HEK293T (cell line): ENCODE measurements around the gene IGSF21.

Experiments used
- CTCF ChIA-PET: fragments of 350-600 bp; formaldehyde crosslinking; extraction: SDS; loops from one replicate; lab custom pipeline; 2021; ENCODE audit warnings: antibody characterized with exemption, inconsistent platforms; lab: Yijun Ruan, JAX
- POLR2A ChIA-PET: fragments of 350-600 bp; formaldehyde crosslinking; extraction: SDS; loops from one replicate; lab custom pipeline; 2020; ENCODE audit warnings: antibody characterized with exemption, inconsistent platforms; lab: Yijun Ruan, JAX
- DNase-seq: peaks from one replicate; pipeline ENCODE4 v3.0.0; 2012; ENCODE audit warnings: mixed read lengths; ENCODE audit errors: extremely low spot score
- ARNT ChIP-seq: fragments of 450-650 bp; IDR thresholded peaks from 2 replicates; pipeline ENCODE4 v1.6.1; 2017; ENCODE audit warnings: mild to moderate bottlenecking
- BHLHE40 ChIP-seq: fragments of 450-650 bp; IDR thresholded peaks from 2 replicates; pipeline ENCODE4 v1.6.1; 2016; ENCODE audit warnings: mild to moderate bottlenecking, moderate library complexity, borderline replicate concordance
- CTBP1 ChIP-seq: fragments of 450-650 bp; IDR thresholded peaks from 2 replicates; pipeline ENCODE4 v1.6.1; 2016; ENCODE audit warnings: borderline replicate concordance
- ELF4 ChIP-seq: fragments of 450-650 bp; IDR thresholded peaks from 2 replicates; pipeline ENCODE4 v1.6.1; 2017; ENCODE audit warnings: antibody characterized with exemption
- FOXA1 ChIP-seq: fragments of 450-650 bp; IDR thresholded peaks from 2 replicates; pipeline ENCODE4 v1.6.1; 2016; ENCODE audit warnings: mild to moderate bottlenecking
- FOXK2 ChIP-seq: fragments of 450-650 bp; IDR thresholded peaks from 2 replicates; pipeline ENCODE4 v1.6.1; 2016; ENCODE audit warnings: mild to moderate bottlenecking
- FOXM1 ChIP-seq: fragments of 450-650 bp; IDR thresholded peaks from 2 replicates; pipeline ENCODE4 v1.6.1; 2017; ENCODE audit warnings: mild to moderate bottlenecking, borderline replicate concordance
- HDGF ChIP-seq: fragments of 450-650 bp; IDR thresholded peaks from 2 replicates; pipeline ENCODE4 v1.6.1; 2017; ENCODE audit warnings: antibody characterized with exemption, borderline replicate concordance
- L3MBTL2 ChIP-seq: fragments of 450-650 bp; conservative IDR thresholded peaks from 2 replicates; pipeline ENCODE4 v1.6.1; 2016; ENCODE audit warnings: mild to moderate bottlenecking
- LEF1 ChIP-seq: fragments of 450-650 bp; IDR thresholded peaks from 2 replicates; pipeline ENCODE4 v1.6.1; 2017; ENCODE audit warnings: mild to moderate bottlenecking, borderline replicate concordance
- NFRKB ChIP-seq: fragments of 450-650 bp; IDR thresholded peaks from 2 replicates; pipeline ENCODE4 v1.6.1; 2016; ENCODE audit warnings: mild to moderate bottlenecking, moderate library complexity
- SP1 ChIP-seq: fragments of 450-650 bp; IDR thresholded peaks from 2 replicates; pipeline ENCODE4 v1.6.1; 2017
- SUZ12 ChIP-seq: fragments of 450-650 bp; IDR thresholded peaks from 2 replicates; pipeline ENCODE4 v1.6.1; 2016; ENCODE audit warnings: mild to moderate bottlenecking
- TARDBP ChIP-seq: fragments of 450-650 bp; IDR thresholded peaks from 2 replicates; pipeline ENCODE4 v1.6.1; 2016
- ZNF384 ChIP-seq: fragments of 450-650 bp; IDR thresholded peaks from 2 replicates; pipeline ENCODE4 v1.6.1; 2016
- TF ChIP-seq, protein P1 (sequence below): fragments of 450-650 bp; IDR thresholded peaks from 2 replicates; pipeline ENCODE4 v1.6.1; 2016

Gene IGSF21

DNA sequence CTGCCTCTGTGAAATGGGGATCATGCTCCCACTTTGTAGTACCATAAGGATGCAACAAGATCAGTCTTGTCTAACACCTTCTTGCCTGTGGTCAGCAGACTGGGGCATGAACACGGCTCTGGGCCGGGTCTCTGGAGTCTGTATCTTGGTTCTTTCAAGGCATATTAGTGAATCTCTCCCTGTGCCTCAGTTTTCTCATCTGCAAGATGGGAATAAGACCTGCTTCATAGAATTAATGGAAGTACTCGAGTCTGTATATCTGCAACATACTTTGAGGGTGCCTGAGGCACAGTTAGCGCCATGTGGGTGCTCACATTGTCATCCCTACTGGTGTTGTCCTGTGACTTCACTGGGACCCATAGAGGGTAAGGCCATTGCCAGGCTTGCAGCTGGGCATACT lies 84.6 kb downstream of the IGSF21 start:
- CTCF ChIA-PET: no interaction called here
- no peak for DNase-seq
- POLR2A ChIA-PET: no interaction called here
- TF ChIP-seq LEF1: no peak
- no peak for TF ChIP-seq NFRKB
- no peak for TF ChIP-seq SP1
- TF ChIP-seq FOXA1: no peak
- TF ChIP-seq ELF4: no peak
- TF ChIP-seq HDGF: no peak
- no peak for TF ChIP-seq BHLHE40
- no peak for TF ChIP-seq FOXK2
- no peak for TF ChIP-seq ARNT
- no peak for TF ChIP-seq SUZ12
- TF ChIP-seq L3MBTL2: no peak
- TF ChIP-seq TARDBP: no peak
- TF ChIP-seq FOXM1: no peak
- no peak for TF ChIP-seq ZNF384
- no peak for TF ChIP-seq CTBP1
- TF ChIP-seq, protein P1, sequence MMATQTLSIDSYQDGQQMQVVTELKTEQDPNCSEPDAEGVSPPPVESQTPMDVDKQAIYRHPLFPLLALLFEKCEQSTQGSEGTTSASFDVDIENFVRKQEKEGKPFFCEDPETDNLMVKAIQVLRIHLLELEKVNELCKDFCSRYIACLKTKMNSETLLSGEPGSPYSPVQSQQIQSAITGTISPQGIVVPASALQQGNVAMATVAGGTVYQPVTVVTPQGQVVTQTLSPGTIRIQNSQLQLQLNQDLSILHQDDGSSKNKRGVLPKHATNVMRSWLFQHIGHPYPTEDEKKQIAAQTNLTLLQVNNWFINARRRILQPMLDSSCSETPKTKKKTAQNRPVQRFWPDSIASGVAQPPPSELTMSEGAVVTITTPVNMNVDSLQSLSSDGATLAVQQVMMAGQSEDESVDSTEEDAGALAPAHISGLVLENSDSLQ: no peak

DNA sequence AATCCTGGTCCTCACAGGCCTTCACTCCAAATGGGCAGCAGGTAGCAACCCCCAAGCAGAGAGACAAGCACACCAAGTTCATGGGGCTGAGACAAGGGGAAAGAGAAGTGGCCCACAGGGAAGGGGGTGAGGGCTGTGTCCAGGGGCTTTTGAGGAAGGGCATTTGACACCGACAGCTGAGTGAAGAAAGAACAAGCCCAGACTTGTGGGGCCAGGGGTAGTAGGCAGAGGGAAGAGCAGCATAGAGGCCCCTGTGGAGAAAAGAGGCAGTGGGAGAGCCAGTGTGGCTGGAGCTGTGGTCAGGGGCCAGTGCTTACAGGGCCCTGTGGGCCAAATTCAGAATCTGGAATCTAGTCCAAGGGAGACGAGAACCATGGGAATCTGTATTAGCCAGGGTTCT lies 85.4 kb downstream of the IGSF21 start:
- no peak for DNase-seq
- POLR2A ChIA-PET: no interaction called here
- CTCF ChIA-PET: no interaction called here
- TF ChIP-seq ELF4 (no peak), BHLHE40 (no peak), ZNF384 (no peak)
- TF ChIP-seq, protein P1: no peak

DNA sequence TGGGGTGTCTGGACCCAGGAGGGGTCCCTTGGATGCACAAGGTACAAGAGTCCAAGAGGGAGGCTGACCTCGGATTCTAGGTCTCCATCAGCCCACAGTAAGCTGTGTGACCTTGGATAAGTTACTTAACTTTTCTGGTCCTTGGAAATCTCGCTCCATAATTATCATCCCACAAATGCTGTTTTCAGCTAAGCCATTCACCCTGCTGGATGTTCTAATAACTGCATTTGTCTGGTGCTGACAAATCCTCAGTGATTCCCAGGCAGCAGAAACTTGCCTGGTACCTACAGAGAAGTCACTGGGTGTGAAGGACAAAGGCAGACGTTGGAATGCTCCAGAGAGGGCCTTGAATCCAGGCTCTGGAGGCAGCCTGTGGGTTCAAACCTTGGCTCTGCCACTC lies 89.7 kb downstream of the IGSF21 start:
- TF ChIP-seq, protein P1: no peak
- TF ChIP-seq FOXM1 (no peak), LEF1 (no peak), ELF4 (no peak), SUZ12 (no peak), HDGF (no peak), FOXK2 (no peak), NFRKB (no peak), BHLHE40 (no peak), CTBP1 (no peak), FOXA1 (no peak), L3MBTL2 (no peak), ZNF384 (no peak), SP1 (no peak), ARNT (no peak), TARDBP (no peak)
- no peak for DNase-seq
- CTCF ChIA-PET: no interaction called here
- POLR2A ChIA-PET: no interaction called here

DNA sequence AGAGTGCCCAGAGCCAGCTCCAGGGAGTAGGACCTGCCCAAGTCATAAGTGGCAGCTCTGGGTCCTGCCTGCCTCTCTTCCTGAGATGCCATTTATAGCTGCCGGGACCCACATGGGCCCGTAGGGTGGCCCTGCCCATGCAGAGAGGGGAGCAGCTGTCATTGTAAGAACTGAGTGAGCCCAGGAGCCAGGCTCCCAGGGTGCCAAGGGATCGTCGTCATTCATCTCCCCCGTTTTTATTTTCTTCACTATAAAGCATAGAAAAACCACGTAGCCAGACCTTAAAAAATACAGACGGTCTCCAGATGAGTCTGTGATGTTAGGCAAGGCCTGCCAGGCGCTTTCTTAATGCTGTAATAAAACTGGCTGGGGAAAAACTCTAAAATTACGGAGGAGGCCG lies 90.7 kb downstream of the IGSF21 start:
- TF ChIP-seq ARNT: no peak
- no peak for TF ChIP-seq TARDBP
- TF ChIP-seq HDGF: no peak
- TF ChIP-seq LEF1: no peak
- TF ChIP-seq FOXK2: no peak
- no peak for TF ChIP-seq SP1
- ChIA-PET POLR2A (no interaction called here), CTCF (interaction anchor here (0.5 kb wide), 1 partner anchor 27 kb away, joined by 4 read pairs; no protein-coding TSS in a partner anchor)
- no peak for DNase-seq

DNA sequence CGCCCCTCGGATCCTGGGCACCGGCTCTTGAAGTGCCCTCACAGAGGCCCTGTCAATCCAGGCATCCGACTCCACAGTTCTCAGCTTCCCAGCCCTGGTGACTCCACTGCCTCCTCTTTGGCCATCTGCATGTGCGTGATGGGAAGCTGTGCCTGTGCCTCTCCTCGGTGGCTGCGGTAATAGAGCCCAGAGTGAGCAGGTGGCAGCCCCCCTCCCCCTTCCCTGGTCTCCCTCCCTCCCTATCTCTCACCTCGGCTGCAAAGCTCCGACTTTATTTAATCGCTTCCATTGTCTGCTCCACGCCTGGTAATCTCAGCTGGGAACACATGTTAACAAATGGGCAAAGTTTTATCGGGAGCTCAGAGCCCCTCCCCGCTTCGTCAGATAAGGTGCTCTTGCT lies 91.9 kb downstream of the IGSF21 start:
- no peak for DNase-seq
- POLR2A ChIA-PET: interaction anchor here (0.8 kb wide), 1 partner anchor 10 kb away, joined by 3 read pairs; no protein-coding TSS in a partner anchor
- TF ChIP-seq ARNT (no peak), TARDBP (no peak), BHLHE40 (no peak), LEF1 (no peak), ZNF384 (no peak), FOXK2 (no peak), HDGF (no peak), FOXM1 (no peak), NFRKB (no peak), SP1 (no peak), SUZ12 (no peak), FOXA1 (no peak), CTBP1 (no peak)
- TF ChIP-seq, protein P1: no peak
- CTCF ChIA-PET: no interaction called here

DNA sequence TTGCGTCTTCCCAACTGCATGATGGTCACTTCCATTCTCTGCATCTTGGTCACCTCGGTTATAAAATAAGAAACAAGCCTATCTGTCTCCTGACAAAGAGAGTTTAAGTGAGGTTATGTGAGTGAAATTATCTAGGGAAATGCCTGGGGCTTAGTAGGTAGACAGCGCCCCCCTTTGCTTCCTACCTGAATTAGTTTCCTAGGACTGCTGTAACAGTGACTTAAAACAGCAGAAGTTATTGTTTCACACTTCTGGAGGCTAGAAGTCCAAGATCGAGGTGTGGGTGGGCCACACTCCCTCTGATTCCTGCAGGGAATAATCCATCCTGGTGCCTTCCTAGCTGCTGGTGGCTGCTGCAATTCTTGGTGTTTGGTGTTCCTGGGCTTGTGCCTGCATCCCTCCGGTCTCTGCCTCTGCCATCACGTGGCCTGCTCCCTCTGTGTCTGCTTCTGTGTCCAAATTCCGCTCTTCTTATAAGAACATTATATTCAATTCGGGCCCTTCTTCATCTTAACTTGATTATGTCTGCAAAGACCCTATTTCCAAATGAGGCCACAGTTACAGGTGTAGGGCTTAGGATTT lies 92.6 kb downstream of the IGSF21 start:
- CTCF ChIA-PET: no interaction called here
- no peak for TF ChIP-seq ELF4
- TF ChIP-seq ZNF384: no peak
- no peak for TF ChIP-seq BHLHE40
- no peak for TF ChIP-seq SP1
- POLR2A ChIA-PET: no interaction called here
- DNase-seq: no peak
